Trophoblast cell (in vitro differentiated cells and primary cell): ENCODE measurements around the gene ZBTB11.
"Not testable (repeated sequence)": the region's sequence is repeated elsewhere in the genome, so short reads cannot be mapped to it uniquely, and the experiment has no call there.

Experiments
- DNase-seq, 2 donors: peaks; one replicate each; pipeline ENCODE4 v3.0.0-alpha.2; 2016
- H2AFZ ChIP-seq: 2 replicates; pipeline ENCODE4 v1.6.1; 2013; ENCODE audit warnings: low read length, moderate library complexity, mild to moderate bottlenecking; ENCODE audit not compliant: insufficient read depth, poor library complexity
- H2AK5ac ChIP-seq: 2 replicates; pipeline ENCODE4 v1.6.1; 2013; ENCODE audit warnings: mild to moderate bottlenecking, low read length
- H2BK120ac ChIP-seq: 2 replicates; pipeline ENCODE4 v1.6.1; 2013; ENCODE audit warnings: low read length, mild to moderate bottlenecking, moderate library complexity; ENCODE audit not compliant: insufficient read depth, poor library complexity
- H2BK12ac ChIP-seq: 2 replicates; pipeline ENCODE4 v1.6.1; 2013; ENCODE audit warnings: mild to moderate bottlenecking, low read length, moderate library complexity
- H2BK5ac ChIP-seq: 2 replicates; pipeline ENCODE4 v1.6.1; 2013; ENCODE audit warnings: low read length, low read depth, moderate library complexity, mild to moderate bottlenecking; ENCODE audit not compliant: poor library complexity
- H3K14ac ChIP-seq: 2 replicates; pipeline ENCODE4 v1.6.1; 2013; ENCODE audit warnings: mild to moderate bottlenecking, low read length
- H3K18ac ChIP-seq: 2 replicates; pipeline ENCODE4 v1.6.1; 2013; ENCODE audit warnings: mild to moderate bottlenecking, low read length
- H3K23ac ChIP-seq: 2 replicates; pipeline ENCODE4 v1.6.1; 2013; ENCODE audit warnings: low read length
- H3K27ac ChIP-seq: 2 replicates; pipeline ENCODE4 v1.5.1; 2013; ENCODE audit warnings: low read depth, mild to moderate bottlenecking, inconsistent platforms, low read length, moderate library complexity
- H3K27me3 ChIP-seq: 2 replicates; pipeline ENCODE4 v1.6.1; 2013; ENCODE audit warnings: inconsistent platforms, mild to moderate bottlenecking, low read length, moderate library complexity; ENCODE audit not compliant: insufficient read depth
- H3K36me3 ChIP-seq, 2 experiments: 1 replicate in 1 of 2; 2 replicates in 1 of 2; pipeline ENCODE4 v1.6.1; 2013; ENCODE audit warnings: low read length in 2 of 2, mild to moderate bottlenecking in 2 of 2, moderate library complexity in 1 of 2; ENCODE audit not compliant: insufficient read depth in 2 of 2, control insufficient read depth in 1 of 2
- H3K4ac ChIP-seq: 2 replicates; pipeline ENCODE4 v1.6.1; 2013; ENCODE audit warnings: low read depth, mild to moderate bottlenecking, low read length, moderate library complexity
- H3K4me1 ChIP-seq, 2 experiments: 1 replicate in 1 of 2; 2 replicates in 1 of 2; pipeline ENCODE4 v1.6.1; 2013; ENCODE audit warnings: low read length in 2 of 2, mild to moderate bottlenecking in 2 of 2, moderate library complexity in 1 of 2; ENCODE audit not compliant: insufficient read depth in 2 of 2, control insufficient read depth in 1 of 2
- H3K4me2 ChIP-seq: 2 replicates; pipeline ENCODE4 v1.6.1; 2013; ENCODE audit warnings: inconsistent platforms, mild to moderate bottlenecking, low read length, moderate library complexity
- H3K4me3 ChIP-seq: 2 replicates; pipeline ENCODE4 v1.5.1; 2013; ENCODE audit warnings: mild to moderate bottlenecking, low read depth, low read length, inconsistent platforms
- H3K79me1 ChIP-seq: one replicate; pipeline ENCODE4 v1.6.1; 2013; ENCODE audit warnings: low read length
- H3K79me2 ChIP-seq: 2 replicates; pipeline ENCODE4 v1.6.1; 2013; ENCODE audit warnings: low read length, mild to moderate bottlenecking; ENCODE audit not compliant: control insufficient read depth, insufficient read depth, poor library complexity
- H3K9ac ChIP-seq: 2 replicates; pipeline ENCODE4 v1.6.1; 2013; ENCODE audit warnings: mild to moderate bottlenecking, low read length
- H3K9me3 ChIP-seq: 2 replicates; pipeline ENCODE4 v1.6.1; 2013; ENCODE audit warnings: low read depth, mild to moderate bottlenecking, control low read depth, inconsistent platforms, low read length; ENCODE audit not compliant: insufficient read depth
- H4K12ac ChIP-seq: 2 replicates; pipeline ENCODE4 v1.6.1; 2013; ENCODE audit warnings: low read depth, mild to moderate bottlenecking, low read length, moderate library complexity
- H4K8ac ChIP-seq: 2 replicates; pipeline ENCODE4 v1.6.1; 2013; ENCODE audit warnings: low read depth, mild to moderate bottlenecking, low read length, moderate library complexity
- H4K91ac ChIP-seq: one replicate; pipeline ENCODE4 v1.6.1; 2013; ENCODE audit warnings: low read depth, mild to moderate bottlenecking, low read length, moderate library complexity
- WGBS: extraction: QIAGEN DNeasy Blood & Tissue Kit; methylation state at CpG from one replicate; pipeline ENCODE4 v1.1.7; 2013; ENCODE audit warnings: missing lambda C conversion rate; ENCODE audit not compliant: insufficient read length, insufficient coverage; ENCODE audit errors: extremely low coverage; 5-methylcytosine and 5-hydroxymethylcytosine counted together

The ZBTB11 gene

DNA sequence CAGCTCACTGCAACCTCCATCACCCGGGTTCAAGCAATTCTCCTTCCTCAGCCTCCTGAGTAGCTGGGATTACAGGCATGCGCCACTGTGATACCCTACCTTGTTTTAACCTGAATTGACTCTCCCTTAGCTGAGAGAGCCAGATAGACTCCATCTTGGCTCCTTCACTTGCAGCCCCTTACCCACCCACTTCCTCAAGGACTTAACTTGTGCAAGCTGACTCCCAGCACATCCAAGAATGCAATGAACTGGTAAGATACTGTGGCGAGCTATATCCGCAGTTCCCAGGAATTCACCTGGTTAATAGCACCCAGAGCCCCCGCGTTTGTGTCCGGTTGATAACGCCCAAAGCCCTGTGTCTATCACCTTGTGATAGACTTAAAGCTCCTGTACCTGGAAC lies 45.0 kb downstream of the ZBTB11 start:
- not testable (repeated sequence) for H2AFZ ChIP-seq, H3K27ac ChIP-seq, H2AK5ac ChIP-seq, H2BK120ac ChIP-seq, H3K36me3 ChIP-seq, H4K8ac ChIP-seq, H3K79me2 ChIP-seq, H3K4me1 ChIP-seq, H3K9ac ChIP-seq, H3K14ac ChIP-seq, H3K4me3 ChIP-seq, H3K4ac ChIP-seq, H3K27me3 ChIP-seq, DNase-seq, H3K23ac ChIP-seq, H2BK5ac ChIP-seq, H3K79me1 ChIP-seq, H3K4me2 ChIP-seq, H2BK12ac ChIP-seq, H4K12ac ChIP-seq, H3K18ac ChIP-seq, H3K9me3 ChIP-seq, H4K91ac ChIP-seq
- WGBS: no CpG with 5 or more reads among the region's 8 CpGs

- Histone ChIP-seq H4K91ac (no peak overlapping the region), H4K8ac (no peak overlapping the region), H3K79me2 (no peaks in the 10 kb centered on the region), H3K23ac (no peak overlapping the region), H3K27me3 (no peaks in the 10 kb centered on the region), H3K36me3 (no peaks in the 10 kb centered on the region), H2BK12ac (no peak overlapping the region), H3K18ac (no peak overlapping the region), H3K14ac (no peak overlapping the region), H3K4me1 (no peaks in the 10 kb centered on the region), H2AFZ (no peak overlapping the region), H3K4ac (no peak overlapping the region), H2AK5ac (no peak overlapping the region), H2BK120ac (no peak overlapping the region), H3K4me3 (no peak overlapping the region), H3K9me3 (no peaks in the 10 kb centered on the region), H3K9ac (no peak overlapping the region), H2BK5ac (no peak overlapping the region), H3K79me1 (no peaks in the 10 kb centered on the region), H3K4me2 (no peak overlapping the region), H4K12ac (no peak overlapping the region), H3K27ac (no peak overlapping the region)
- DNase-seq: no peak
- WGBS: no CpG with 5 or more reads among the region's 1 CpG
Measured at GRCh38 chr3:101631098-101631796, 45.7 kb downstream of the ZBTB11 start.

DNA sequence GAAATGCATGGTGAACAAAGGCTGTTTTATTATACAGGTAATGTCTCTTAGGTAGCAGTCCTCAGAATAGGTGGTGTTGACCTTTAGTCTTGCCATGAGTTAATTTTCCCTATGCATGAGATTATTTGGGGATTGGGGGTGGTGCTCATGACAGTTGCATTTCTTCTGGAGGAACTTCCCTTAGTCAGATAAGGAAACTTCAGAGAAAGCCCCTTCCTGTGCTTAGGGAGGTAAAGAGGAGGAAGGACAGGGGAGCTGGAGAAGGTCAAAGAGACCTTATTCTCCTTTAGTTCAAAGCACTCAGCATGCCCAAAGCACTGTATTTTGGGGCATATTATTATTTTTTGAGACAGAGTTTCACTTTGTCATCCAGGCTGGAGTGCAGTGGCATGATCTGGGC lies 47.7 kb downstream of the ZBTB11 start:
- Histone ChIP-seq H3K9ac (no peak overlapping the region), H3K9me3 (peaks cover 2% of the 10 kb centered on the region), H2AK5ac (no peak overlapping the region), H2BK120ac (no peak overlapping the region), H3K18ac (no peak overlapping the region), H4K12ac (no peak overlapping the region), H3K14ac (no peak overlapping the region), H2BK12ac (no peak overlapping the region), H2AFZ (no peak overlapping the region), H4K91ac (no peak overlapping the region), H3K79me1 (no peaks in the 10 kb centered on the region), H2BK5ac (no peak overlapping the region), H3K79me2 (no peaks in the 10 kb centered on the region), H3K4me2 (no peak overlapping the region), H3K27me3 (no peaks in the 10 kb centered on the region), H3K27ac (no peak overlapping the region), H3K4me3 (no peak overlapping the region), H4K8ac (no peak overlapping the region), H3K4me1 (no peaks in the 10 kb centered on the region), H3K23ac (no peak overlapping the region), H3K4ac (no peak overlapping the region), H3K36me3 (no peaks in the 10 kb centered on the region)
- no peak for DNase-seq

DNA sequence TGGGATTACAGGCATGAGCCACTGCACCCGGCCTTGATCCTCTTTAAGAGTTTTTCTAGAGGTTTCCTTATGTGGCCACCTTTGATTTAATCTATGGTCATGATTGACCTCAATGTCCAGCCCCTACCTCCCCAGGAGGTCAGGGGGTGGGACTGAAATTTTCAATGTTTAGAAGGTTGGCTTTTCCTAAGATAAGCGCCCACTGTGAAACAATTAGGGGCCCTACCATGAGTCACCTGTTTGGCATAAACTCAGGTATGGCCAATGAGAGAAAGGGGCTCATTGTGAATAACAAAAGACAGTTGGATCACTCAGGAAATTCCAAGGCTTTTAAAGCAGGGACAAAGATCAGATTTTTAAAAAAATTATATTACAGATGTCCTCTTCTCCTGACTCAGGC lies 51.1 kb downstream of the ZBTB11 start:
- no peak overlapping the region for H2AFZ ChIP-seq
- H3K36me3 ChIP-seq: no peaks in the 10 kb centered on the region
- no peak overlapping the region for H4K8ac ChIP-seq
- H3K9me3 ChIP-seq: peaks cover 2% of the 10 kb centered on the region
- H2BK5ac ChIP-seq: no peak overlapping the region
- no peak overlapping the region for H3K18ac ChIP-seq
- no peaks in the 10 kb centered on the region for H3K4me1 ChIP-seq
- no peak overlapping the region for H2BK120ac ChIP-seq
- H3K27me3 ChIP-seq: no peaks in the 10 kb centered on the region
- H2BK12ac ChIP-seq: no peak overlapping the region
- H4K12ac ChIP-seq: no peak overlapping the region
- H2AK5ac ChIP-seq: no peak overlapping the region
- H3K9ac ChIP-seq: no peak overlapping the region
- WGBS: no CpG with 5 or more reads among the region's 2 CpGs
- H3K79me1 ChIP-seq: no peaks in the 10 kb centered on the region
- no peak overlapping the region for H3K14ac ChIP-seq
- no peak overlapping the region for H3K23ac ChIP-seq
- H3K4me3 ChIP-seq: no peak overlapping the region
- no peak overlapping the region for H3K4me2 ChIP-seq
- no peak overlapping the region for H3K27ac ChIP-seq
- H4K91ac ChIP-seq: no peak overlapping the region
- H3K79me2 ChIP-seq: no peaks in the 10 kb centered on the region
- DNase-seq: no peak
- no peak overlapping the region for H3K4ac ChIP-seq
